Prostate gland (tissue), 2 donors: ENCODE data around the gene NBEA. TPM values are rescaled to one million over a fixed set of nuclear protein-coding genes. Genes with fewer than 3 reads are reported as not detected.

Experiments used
- DNase-seq: peaks from one replicate; pipeline ENCODE4 v3.0.0-alpha.2; 2019; ENCODE audit warnings: low spot score
- H3K27ac ChIP-seq, 2 donors: fragments of 200-600 bp; sonication (generic); 2 replicates each; pipeline ENCODE4 v1.5.1; 2017 to 2019
- H3K27me3 ChIP-seq: fragments of 200-600 bp; sonication (generic); replicated peaks from 2 replicates; pipeline ENCODE4 v1.5.1; 2019; ENCODE audit not compliant: insufficient read depth
- H3K36me3 ChIP-seq, 2 donors: fragments of 200-600 bp; sonication (generic); 1 replicate in 1 of 2; 2 replicates in 1 of 2; pipeline versions ENCODE4 v1.5.1 to v1.8.1; 2017 to 2019
- H3K4me1 ChIP-seq: fragments of 200-600 bp; sonication (generic); replicated peaks from 2 replicates; pipeline ENCODE4 v1.5.1; 2019
- H3K4me3 ChIP-seq, 2 donors: fragments of 200-600 bp; sonication (generic); 2 replicates each; pipeline ENCODE4 v1.5.1; 2017 to 2019
- H3K9me3 ChIP-seq: fragments of 200-600 bp; sonication (generic); 2 replicates; pipeline ENCODE4 v1.5.1; 2017
- CTCF ChIP-seq, 4 experiments: fragments of 200-600 bp in 2 of 4; fragments of 450-650 bp in 2 of 4; sonication (generic) in 2 of 4; IDR thresholded peaks; 1 replicate in 3 of 4; 2 replicates in 1 of 4; pipeline ENCODE4 v1.5.1; 2016 to 2019; ENCODE audit warnings: antibody characterized with exemption in 4 of 4, mild to moderate bottlenecking in 2 of 4, moderate library complexity in 2 of 4
- POLR2A ChIP-seq: fragments of 450-650 bp; IDR thresholded peaks from one replicate; pipeline ENCODE4 v1.6.1; 2016; ENCODE audit warnings: antibody characterized with exemption, mild to moderate bottlenecking
- POLR2AphosphoS5 ChIP-seq: sonication (generic); formaldehyde crosslinking; IDR thresholded peaks from one replicate; pipeline ENCODE4 v1.6.1; 2017; ENCODE audit warnings: antibody characterized with exemption
- WGBS: methylation state at CpG from one replicate; pipeline ENCODE4 v1.1.5; 2018; 5-methylcytosine and 5-hydroxymethylcytosine counted together
- intact Hi-C: fragments of 100-400 bp; cut with DNase I; formaldehyde crosslinking; loops from one replicate; pipeline ENCODE4 v1.14.2; 2022
- total RNA-seq, 2 donors: library from RNA; depleted of rRNA; stranded (reverse); fragments of >200 nt; gene quantifications; one replicate each; pipeline ENCODE4 v1.1.0, GENCODE V29; 2016

Gene NBEA
- total RNA-seq, 2 donors from 2014 or later: 13.6 to 16.9 TPM

GRCh38 chr13:35365883-35366282, 423.8 kb downstream of the NBEA start:
- no peak overlapping the region for H3K27ac ChIP-seq
- DNase-seq: no peak
- no peak for TF ChIP-seq POLR2A
- TF ChIP-seq POLR2AphosphoS5: no peak
- no peak for TF ChIP-seq CTCF (IDR thresholded peaks at IDR 0.05)

GRCh38 chr13:35367586-35367985, 425.5 kb downstream of the NBEA start:
- intact Hi-C loops: no loop called here
- WGBS: 40% methylated on average over 2 of the region's 2 CpGs
- H3K4me1 ChIP-seq: no peaks in the 10 kb centered on the region
- DNase-seq: no peak
- no peak overlapping the region for H3K27ac ChIP-seq
- no peaks in the 10 kb centered on the region for H3K27me3 ChIP-seq
- no peak overlapping the region for H3K4me3 ChIP-seq
- no peaks in the 10 kb centered on the region for H3K36me3 ChIP-seq
- no peak for TF ChIP-seq POLR2A
- H3K9me3 ChIP-seq: no peaks in the 10 kb centered on the region

More at GRCh38 chr13:35365883-35366282, 423.8 kb downstream of the NBEA start:
- no peaks in the 10 kb centered on the region for H3K36me3 ChIP-seq
- H3K27me3 ChIP-seq: no peaks in the 10 kb centered on the region
- 54% methylated on average over 1 of the region's 1 CpG for WGBS
- intact Hi-C loops: no loop called here
- H3K4me3 ChIP-seq: no peak overlapping the region
- H3K4me1 ChIP-seq: no peaks in the 10 kb centered on the region
- H3K9me3 ChIP-seq: no peaks in the 10 kb centered on the region

GRCh38 chr13:35378939-35379338, 436.9 kb downstream of the NBEA start:
- no peak overlapping the region for H3K27ac ChIP-seq
- intact Hi-C loops: no loop called here
- H3K4me1 ChIP-seq: no peaks in the 10 kb centered on the region
- H3K36me3 ChIP-seq: no peaks in the 10 kb centered on the region
- H3K9me3 ChIP-seq: no peaks in the 10 kb centered on the region
- no peak for DNase-seq
- no peaks in the 10 kb centered on the region for H3K27me3 ChIP-seq
- H3K4me3 ChIP-seq: no peak overlapping the region
- TF ChIP-seq CTCF (IDR thresholded peaks at IDR 0.05) (no peak), POLR2A (no peak), POLR2AphosphoS5 (no peak)

GRCh38 chr13:35379663-35380062, 437.6 kb downstream of the NBEA start:
- no peak for DNase-seq
- H3K36me3 ChIP-seq: no peaks in the 10 kb centered on the region
- intact Hi-C loops: no loop called here
- no peaks in the 10 kb centered on the region for H3K9me3 ChIP-seq
- no peak overlapping the region for H3K4me3 ChIP-seq
- H3K27ac ChIP-seq: no peak overlapping the region
- no peaks in the 10 kb centered on the region for H3K4me1 ChIP-seq
- TF ChIP-seq POLR2A (no peak), CTCF (IDR thresholded peaks at IDR 0.05) (no peak)
- no peaks in the 10 kb centered on the region for H3K27me3 ChIP-seq

- Histone ChIP-seq H3K9me3 (no peaks in the 10 kb centered on the region), H3K27me3 (no peaks in the 10 kb centered on the region), H3K4me1 (no peaks in the 10 kb centered on the region), H3K36me3 (no peaks in the 10 kb centered on the region), H3K4me3 (no peak overlapping the region), H3K27ac (no peak overlapping the region)
- DNase-seq: no peak
- intact Hi-C loops: no loop called here
- 82% methylated on average over 6 of the region's 6 CpGs for WGBS
- TF ChIP-seq CTCF (IDR thresholded peaks at IDR 0.05) (no peak), POLR2AphosphoS5 (no peak), POLR2A (no peak)
Observed at GRCh38 chr13:35387682-35388250, 445.7 kb downstream of the NBEA start.
